Endothelial cell of umbilical vein (primary cell): Measurements from ENCODE around the gene LOXL4.

Experiments used
- CTCF ChIP-seq, 2 donors: IDR thresholded peaks; 1 replicate in 1 of 2; 2 replicates in 1 of 2; pipeline ENCODE4 v1.5.1; 2011; ENCODE audit warnings: low read length in 2 of 2, mild to moderate bottlenecking in 2 of 2, moderate library complexity in 2 of 2, control low read depth in 1 of 2, inconsistent platforms in 1 of 2, low read depth in 1 of 2; ENCODE audit not compliant: insufficient read depth in 1 of 2; ENCODE audit errors: extremely low read depth in 1 of 2
- EZH2 ChIP-seq: IDR thresholded peaks from 2 replicates; pipeline ENCODE4 v1.6.1; 2012; ENCODE audit warnings: borderline replicate concordance, low read depth, mild to moderate bottlenecking, moderate library complexity, low read length, inconsistent platforms; ENCODE audit not compliant: severe bottlenecking
- GATA2 ChIP-seq: IDR thresholded peaks from 2 replicates; pipeline ENCODE4 v1.7.0; 2011; ENCODE audit warnings: low read depth, mild to moderate bottlenecking, moderate library complexity, mixed read lengths, low read length; ENCODE audit not compliant: insufficient read length, insufficient read depth
- MAX ChIP-seq: IDR thresholded peaks from 2 replicates; pipeline ENCODE4 v1.6.1; 2011; ENCODE audit not compliant: insufficient read depth, insufficient read length
- POLR2A ChIP-seq: IDR thresholded peaks from 2 replicates; pipeline ENCODE4 v1.6.1; 2012; ENCODE audit warnings: low read depth, mild to moderate bottlenecking, control low read depth, low read length
- POLR2AphosphoS5 ChIP-seq: IDR thresholded peaks from 2 replicates; pipeline ENCODE4 v1.6.1; 2012; ENCODE audit warnings: low read depth, mild to moderate bottlenecking, control low read depth, low read length, moderate library complexity; ENCODE audit not compliant: insufficient read depth

DNA sequence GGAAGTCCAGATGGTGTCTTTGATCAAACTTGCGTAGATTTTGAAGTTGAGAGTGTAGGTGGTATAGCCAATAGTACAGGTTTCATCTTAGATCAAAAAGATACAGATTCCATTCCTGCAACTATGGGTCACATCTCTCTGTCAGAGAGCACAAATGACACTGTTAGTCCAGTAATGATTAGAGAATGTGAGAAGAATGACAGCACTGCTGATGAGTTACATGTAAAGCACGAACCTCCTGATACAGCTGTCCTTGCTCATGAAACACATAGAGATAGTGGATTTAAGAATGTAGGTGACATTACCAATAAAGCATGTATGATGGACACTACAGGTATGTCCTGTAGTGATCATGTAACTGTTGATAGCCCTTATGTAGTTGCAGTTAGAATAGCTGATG, 59.1 kb downstream of the LOXL4 start:
- TF ChIP-seq CTCF (IDR thresholded peaks at IDR 0.05; ENCODE audit: extremely low read depth in 1 of 2, insufficient read depth in 1 of 2, low read depth in 1 of 2, low read length in 2 of 2): no peak
- no peak for TF ChIP-seq POLR2AphosphoS5
- TF ChIP-seq EZH2: no peak
- TF ChIP-seq MAX: no peak
- TF ChIP-seq GATA2: no peak
- no peak for TF ChIP-seq POLR2A
